Stimulated activated CD4-positive, alpha-beta T cell treated with anti-CD3 and anti-CD28 coated beads, Interleukin-4, amount 100 ng/mL, for 4 hours (primary cell): ENCODE data around the gene IFT74.
A peak's percentile ranks its signal among the peaks of the same experiment; 100 is the strongest.

Experiments
- DNase-seq, 2 experiments: peaks; one replicate each; pipeline ENCODE4 v3.0.0-alpha.2; 2020

Gene IFT74

GRCh38 chr9:26975728-26976707 lies 19.8 kb downstream of the IFT74 start:
- no peak for DNase-seq

DNA sequence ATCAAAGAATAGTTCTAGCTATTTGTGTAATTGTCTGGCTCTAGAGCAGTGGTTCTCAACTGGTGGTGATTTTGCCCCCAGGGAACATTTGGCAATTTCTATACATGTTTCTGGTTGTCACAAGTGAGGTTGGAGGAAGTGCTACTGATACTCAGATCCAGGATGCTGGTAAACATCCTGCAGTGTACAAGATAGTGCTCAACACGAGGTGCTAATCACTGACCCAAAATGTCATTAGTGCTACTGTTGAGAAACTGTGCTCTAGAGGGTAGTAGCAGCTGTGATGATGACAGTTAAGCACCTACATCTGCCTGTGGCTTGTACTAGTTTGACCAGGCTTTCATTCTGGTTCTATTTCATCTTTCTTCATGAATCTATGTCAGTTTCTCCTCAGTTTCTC lies 27.1 kb downstream of the IFT74 start:
- no peak for DNase-seq

- no peak for DNase-seq
Observed at GRCh38 chr9:26995810-26996209, 39.6 kb downstream of the IFT74 start.

DNA sequence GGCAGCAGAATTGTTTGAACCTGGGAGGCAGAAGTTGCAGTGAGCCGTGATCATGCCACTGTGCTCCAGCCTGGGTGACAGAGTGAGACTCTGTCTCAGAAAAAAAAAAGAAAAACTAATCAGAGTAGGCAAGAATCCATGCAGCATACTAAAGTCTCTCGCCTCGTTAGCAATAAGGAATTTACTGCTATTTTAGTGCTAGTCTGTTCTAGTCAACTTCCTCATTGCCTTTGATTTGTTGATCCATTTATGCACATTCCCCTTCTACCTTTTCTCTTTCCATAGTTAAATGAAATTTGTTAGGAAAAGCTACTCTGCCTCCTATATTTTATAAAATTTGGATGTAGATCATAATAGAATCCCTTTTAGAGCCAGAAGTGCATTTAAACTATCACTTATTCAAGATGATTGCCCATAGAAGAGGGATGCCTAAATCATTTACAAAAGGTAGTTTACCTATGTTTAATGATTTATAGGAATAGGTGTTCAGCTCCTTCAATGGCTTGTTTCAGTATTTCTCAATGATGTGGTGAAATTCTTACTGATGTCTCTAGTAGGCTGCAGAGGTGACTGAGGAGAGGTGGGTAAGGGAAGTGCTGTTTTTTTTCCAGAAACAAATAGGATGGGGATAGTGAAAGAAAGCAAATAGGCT lies 47.3 kb downstream of the IFT74 start:
- no peak for DNase-seq

GRCh38 chr9:27005491-27005890 lies 49.3 kb downstream of the IFT74 start, which contains the start of gene LRRC19:
TSS of gene LRRC19 (minus strand) at chr9:27005672. CDS start at chr9:26999694, 5,978 bp downstream.
- DNase-seq: no peak

GRCh38 chr9:27019589-27019988 lies 63.4 kb downstream of the IFT74 start:
- DNase-seq: no peak

DNA sequence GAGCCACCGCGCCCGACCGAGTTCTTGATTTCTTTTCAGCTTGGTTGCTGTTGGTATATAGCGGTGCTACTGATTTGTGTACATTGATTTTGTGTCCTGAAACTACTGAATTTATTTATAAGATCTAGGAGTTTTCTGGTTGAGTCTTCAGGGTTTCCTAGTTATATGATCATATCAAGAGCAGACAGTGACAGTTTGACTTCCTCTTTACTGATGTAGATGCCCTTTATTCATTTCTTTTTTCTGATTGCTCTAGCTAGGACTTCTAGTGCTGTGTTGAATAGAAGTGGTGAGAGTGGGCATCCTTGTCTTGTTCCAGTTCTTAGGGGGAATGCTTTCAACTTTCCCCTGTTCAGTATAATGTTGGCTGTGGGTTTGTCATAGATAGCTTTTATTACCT lies 66.7 kb downstream of the IFT74 start:
- no peak for DNase-seq

DNA sequence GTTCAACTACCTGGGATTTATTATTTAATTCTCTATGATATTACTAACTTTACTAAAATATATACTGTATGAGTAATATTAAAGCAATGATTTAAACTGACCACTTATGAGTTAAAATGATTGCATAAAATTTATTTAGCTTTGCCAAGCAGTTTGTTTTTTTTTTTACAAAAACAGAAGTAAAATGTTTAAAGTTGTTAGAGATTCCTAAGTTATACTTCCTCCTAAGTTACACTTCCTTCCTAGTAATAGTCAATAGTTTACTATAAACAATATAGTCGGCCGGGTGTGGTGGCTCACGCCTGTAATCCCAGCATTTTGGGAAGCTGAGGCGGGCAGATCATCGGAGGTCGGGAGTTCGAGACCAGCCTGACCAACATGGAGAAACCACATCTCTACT lies 73.0 kb downstream of the IFT74 start:
- no peak for DNase-seq

DNA sequence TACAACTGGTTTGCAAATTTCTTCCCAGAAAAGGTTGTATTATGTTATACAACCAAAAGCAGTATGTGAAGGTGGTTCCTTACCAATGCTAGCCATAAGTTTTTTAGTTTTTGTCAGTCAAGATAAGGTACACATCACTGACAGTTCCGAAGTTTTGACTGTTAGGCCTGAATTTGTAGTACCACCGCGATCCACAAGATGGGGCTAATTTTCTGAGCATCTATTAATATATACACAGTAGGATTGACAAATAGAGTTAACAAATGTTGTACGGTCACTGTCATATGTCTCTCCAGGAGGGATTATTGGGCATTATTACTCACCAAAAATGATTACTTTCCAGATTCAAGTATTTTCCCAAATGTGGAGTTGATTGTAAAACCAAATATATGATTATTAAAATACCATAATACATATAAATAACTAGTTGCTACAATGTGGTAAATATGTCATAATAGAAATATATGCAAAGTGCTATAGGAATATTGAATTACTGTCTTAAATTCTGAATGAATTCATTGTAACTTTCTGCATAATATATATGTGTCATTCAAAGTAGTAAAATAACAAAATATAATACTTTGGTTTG lies 77.7 kb downstream of the IFT74 start:
- DNase-seq: peak; percentile 9 to 34

DNA sequence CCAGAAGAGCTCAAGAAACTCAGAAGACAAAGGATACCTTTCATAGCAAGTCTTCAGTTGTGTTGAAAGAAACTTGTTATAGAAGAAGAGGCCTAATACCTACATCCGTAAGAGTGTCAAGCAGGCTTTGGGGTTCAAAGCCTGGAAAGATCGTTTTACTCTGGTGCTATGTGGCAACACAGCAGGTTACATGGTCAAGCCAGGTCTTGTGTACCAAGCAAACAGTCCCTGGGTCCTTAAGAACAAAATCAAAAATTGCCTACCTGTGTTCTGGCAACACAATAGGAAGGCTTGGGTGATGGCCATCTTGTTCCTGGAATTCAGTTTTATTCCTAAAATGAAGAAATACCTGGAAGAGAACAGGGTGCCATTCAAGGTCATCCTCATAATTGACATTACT lies 81.3 kb downstream of the IFT74 start:
- no peak for DNase-seq

GRCh38 chr9:27041746-27042145 lies 85.5 kb downstream of the IFT74 start:
- no peak for DNase-seq

- no peak for DNase-seq
Observed at GRCh38 chr9:27042476-27042875, 86.3 kb downstream of the IFT74 start.

GRCh38 chr9:27043176-27043575 lies 87.0 kb downstream of the IFT74 start:
- DNase-seq: no peak

DNA sequence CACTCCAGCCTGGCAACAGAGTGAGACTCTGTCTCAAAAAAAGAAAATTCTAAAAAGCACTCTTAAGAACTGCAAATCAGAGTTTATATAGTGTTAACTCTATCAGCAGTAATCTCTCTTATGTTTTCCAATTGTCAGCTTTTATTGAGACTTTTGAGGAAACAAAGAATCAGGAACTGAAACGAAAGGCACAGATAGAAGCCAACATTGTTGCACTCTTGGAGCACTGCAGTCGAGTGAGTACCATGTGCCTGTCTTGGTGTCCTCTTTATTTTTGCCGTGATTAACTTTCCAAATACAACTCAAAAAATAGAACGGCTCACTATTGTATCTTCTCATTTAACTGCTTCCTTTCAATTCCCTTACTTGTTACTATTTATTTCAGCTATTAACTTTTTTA lies 90.9 kb downstream of the IFT74 start:
- no peak for DNase-seq

GRCh38 chr9:27053369-27054022 lies 97.3 kb downstream of the IFT74 start:
- DNase-seq: no peak

- no peak for DNase-seq
Observed at GRCh38 chr9:27054125-27054524, 97.9 kb downstream of the IFT74 start.

- no peak for DNase-seq
Observed at GRCh38 chr9:27054841-27055240, 98.6 kb downstream of the IFT74 start.

- no peak for DNase-seq
Observed at GRCh38 chr9:27059412-27059811, 103.2 kb downstream of the IFT74 start.

GRCh38 chr9:27059907-27060306 lies 103.7 kb downstream of the IFT74 start:
- DNase-seq: no peak

- no peak for DNase-seq
Observed at GRCh38 chr9:27065288-27065687, 109.1 kb downstream of the IFT74 start.

- no peak for DNase-seq
Observed at GRCh38 chr9:27073841-27074728, 117.9 kb downstream of the IFT74 start.

DNA sequence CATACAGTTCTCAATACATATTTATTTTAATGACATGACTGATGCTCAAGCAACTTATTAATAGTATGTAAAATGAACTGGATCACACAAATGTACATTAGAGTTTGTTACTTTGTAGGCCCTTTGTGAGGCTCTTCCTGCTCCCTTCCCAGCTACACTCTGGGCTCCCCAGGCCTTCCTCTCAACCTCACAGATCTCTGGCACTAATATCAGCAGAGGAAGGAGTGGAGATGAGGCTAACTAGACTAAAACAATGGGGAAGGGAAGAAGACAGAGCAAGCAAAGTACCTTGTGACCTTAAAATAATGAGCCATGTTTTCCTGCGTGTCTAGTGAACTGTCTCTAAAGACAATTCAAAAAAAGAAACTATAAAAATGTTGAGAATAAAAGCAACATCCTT lies 122.5 kb downstream of the IFT74 start:
- no peak for DNase-seq
